ENCODE results near the gene GAS2L2. TPM values are rescaled to one million over a fixed set of nuclear protein-coding genes. Genes with fewer than 3 reads are reported as not detected.
"Not testable (repeated sequence)": the region's sequence is repeated elsewhere in the genome, so short reads cannot be mapped to it uniquely, and the experiment has no call there.

The GAS2L2 gene
- total RNA-seq, 1 donor from 2014 or later, result not detected

- peaks cover 18% of the 10 kb centered on the region for H3K4me1 ChIP-seq
- H3K9me3 ChIP-seq, result no peaks in the 10 kb centered on the region
- no peak for TF ChIP-seq POLR2AphosphoS5 (IDR thresholded peaks at IDR 0.05; ENCODE audit: insufficient read depth in 1 of 2, low read depth in 1 of 2)
- no peak for TF ChIP-seq CTCF (IDR thresholded peaks at IDR 0.05)
- TF ChIP-seq POLR2A (IDR thresholded peaks at IDR 0.05), result no peak
- H3K27ac ChIP-seq, result no peak overlapping the region
- H3K36me3 ChIP-seq, result peaks cover 0 to 18% of the 10 kb centered on the region in 2 donors
- intact Hi-C loops (cut with DNase I), result no loop called here
- H3K27me3 ChIP-seq, result no peaks in the 10 kb centered on the region
- no peak for DNase-seq (ENCODE audit: extremely low spot score in 2 of 2)
- H3K4me3 ChIP-seq, result no peak overlapping the region
These were observed 43.2 kb downstream of the GAS2L2 start for GRCh38 chr17:35709874-35710273.

GRCh38 chr17:35708951-35709350 lies 44.1 kb downstream of the GAS2L2 start:
- H3K9me3 ChIP-seq, result no peaks in the 10 kb centered on the region
- H3K36me3 ChIP-seq, result peaks cover 0 to 18% of the 10 kb centered on the region in 2 donors
- no peak for TF ChIP-seq POLR2A (IDR thresholded peaks at IDR 0.05)
- TF ChIP-seq POLR2AphosphoS5 (IDR thresholded peaks at IDR 0.05; ENCODE audit: insufficient read depth in 1 of 2, low read depth in 1 of 2), result no peak
- TF ChIP-seq CTCF (IDR thresholded peaks at IDR 0.05), result no peak
- H3K4me3 ChIP-seq, result no peak overlapping the region
- intact Hi-C loops (cut with DNase I), result no loop called here
- DNase-seq (ENCODE audit: extremely low spot score in 2 of 2), result no peak
- peaks cover 18% of the 10 kb centered on the region for H3K4me1 ChIP-seq
- no peak overlapping the region for H3K27ac ChIP-seq
- H3K27me3 ChIP-seq, result no peaks in the 10 kb centered on the region

- intact Hi-C loops (cut with DNase I), result no loop called here
- H3K27me3 ChIP-seq, result no peaks in the 10 kb centered on the region
- H3K27ac ChIP-seq, result no peak overlapping the region
- peaks cover 0 to 18% of the 10 kb centered on the region in 2 donors for H3K36me3 ChIP-seq
- H3K9me3 ChIP-seq, result no peaks in the 10 kb centered on the region
- peaks cover 14% of the 10 kb centered on the region for H3K4me1 ChIP-seq
- TF ChIP-seq POLR2A (IDR thresholded peaks at IDR 0.05) (no peak), CTCF (IDR thresholded peaks at IDR 0.05) (no peak), POLR2AphosphoS5 (IDR thresholded peaks at IDR 0.05; ENCODE audit: insufficient read depth in 1 of 2, low read depth in 1 of 2) (no peak)
- H3K4me3 ChIP-seq, result no peak overlapping the region
- no peak for DNase-seq (ENCODE audit: extremely low spot score in 2 of 2)
These were observed 44.9 kb downstream of the GAS2L2 start for GRCh38 chr17:35708149-35708548.

GRCh38 chr17:35705705-35706104 lies 47.3 kb downstream of the GAS2L2 start:
- Histone ChIP-seq H3K36me3 (peaks cover 0 to 7% of the 10 kb centered on the region in 2 donors), H3K4me3 (no peak overlapping the region), H3K4me1 (no peaks in the 10 kb centered on the region), H3K27me3 (no peaks in the 10 kb centered on the region), H3K27ac (no peak overlapping the region), H3K9me3 (no peaks in the 10 kb centered on the region)
- TF ChIP-seq POLR2AphosphoS5 (IDR thresholded peaks at IDR 0.05; ENCODE audit: insufficient read depth in 1 of 2, low read depth in 1 of 2) (no peak), POLR2A (IDR thresholded peaks at IDR 0.05) (no peak), CTCF (IDR thresholded peaks at IDR 0.05) (no peak)
- intact Hi-C loops (cut with DNase I), result no loop called here
- DNase-seq (ENCODE audit: extremely low spot score in 2 of 2), result no peak

GRCh38 chr17:35705230-35705629 lies 47.8 kb downstream of the GAS2L2 start:
- TF ChIP-seq POLR2AphosphoS5 (IDR thresholded peaks at IDR 0.05; ENCODE audit: insufficient read depth in 1 of 2, low read depth in 1 of 2) (no peak), POLR2A (IDR thresholded peaks at IDR 0.05) (no peak), CTCF (IDR thresholded peaks at IDR 0.05) (no peak)
- H3K36me3 ChIP-seq, result peaks cover 0 to 3% of the 10 kb centered on the region in 2 donors
- H3K27me3 ChIP-seq, result no peaks in the 10 kb centered on the region
- DNase-seq (ENCODE audit: extremely low spot score in 2 of 2), result no peak
- no peaks in the 10 kb centered on the region for H3K9me3 ChIP-seq
- no peak overlapping the region for H3K4me3 ChIP-seq
- intact Hi-C loops (cut with DNase I), result no loop called here
- no peaks in the 10 kb centered on the region for H3K4me1 ChIP-seq
- H3K27ac ChIP-seq, result no peak overlapping the region

- not testable (repeated sequence) for DNase-seq (ENCODE audit: extremely low spot score in 2 of 2); H3K27ac ChIP-seq; H3K4me3 ChIP-seq; H3K9me3 ChIP-seq; H3K27me3 ChIP-seq; H3K4me1 ChIP-seq; H3K36me3 ChIP-seq
- intact Hi-C loops (cut with DNase I), result loop anchor here (5.0 kb wide), 1 partner anchor 39 kb away; no protein-coding TSS in a partner anchor
These were observed 49.7 kb downstream of the GAS2L2 start for GRCh38 chr17:35703308-35703707.

Data from vagina (tissue), 2 donors.